HCT116 (cell line): ENCODE results near the gene OR10AD1. TPM values are rescaled to one million over a fixed set of nuclear protein-coding genes. Genes with fewer than 3 reads are reported as not detected.
A peak's percentile ranks its signal among the peaks of the same experiment; 100 is the strongest.

Source experiments
- ATAC-seq: fragments of 200-7000 bp; cut with Tn5 transposase; 2 replicates; pipeline ENCODE4 v1.9.1; 2020; ENCODE audit warnings: mild to moderate bottlenecking, moderate library complexity
- BruUV-seq: library from RNA; stranded (reverse); fragments of 400-500 nt; replicated peaks from 2 replicates; lab custom pipeline; 2021; lab: Mats Ljungman, UMichigan
- CTCF ChIA-PET: fragments of 300-600 bp; sonication (Branson Sonifier 250); formaldehyde crosslinking; loops from one replicate; lab custom pipeline; 2021; ENCODE audit warnings: antibody characterized with exemption; lab: Charles Lee
- POLR2A ChIA-PET: fragments of 300-600, 350-600 bp; sonication (Branson Sonifier 250); formaldehyde crosslinking; loops from one replicate; lab custom pipeline; 2021; ENCODE audit warnings: antibody characterized with exemption; lab: Charles Lee
- RAD21 ChIA-PET, 2 experiments: fragments of 300-600 bp; sonication (Branson Sonifier 250); formaldehyde crosslinking; loops; one replicate each; lab custom pipeline; 2023; ENCODE audit warnings: low total read pairs in 2 of 2; ENCODE audit not compliant: uncharacterized antibody in 2 of 2, unreplicated experiment in 2 of 2, low non-redundant PET in 1 of 2; lab: Charles Lee
- DNase-seq: peaks from one replicate; pipeline ENCODE4 v3.0.0-alpha.2; 2010; ENCODE audit warnings: low read depth, low spot score
- H2AFZ ChIP-seq: fragments of 200-600 bp; shearing (Covaris generic), sonication (generic); 2 replicates; pipeline ENCODE4 v1.6.1; 2017; ENCODE audit warnings: low read depth, mixed run types, mixed read lengths, antibody characterized with exemption, low read length; ENCODE audit not compliant: poor library complexity, severe bottlenecking
- H3K27ac ChIP-seq: 2 replicates; pipeline ENCODE4 v1.5.1; 2012; ENCODE audit warnings: low read depth, low read length
- H3K27me3 ChIP-seq: fragments of 200-600 bp; sonication (generic); 2 replicates; pipeline ENCODE4 v1.6.1; 2016; ENCODE audit warnings: mixed run types, low read length, mixed read lengths; ENCODE audit not compliant: insufficient read depth
- H3K36me3 ChIP-seq, 2 experiments: fragments of 200-500 bp in 1 of 2; fragments of 200-600 bp in 1 of 2; sonication (Bioruptor generic) in 1 of 2; sonication (generic) in 1 of 2; 2 replicates each; pipeline versions ENCODE4 v1.5.1 to v1.6.1; 2014 to 2016; ENCODE audit warnings: low read length in 2 of 2, inconsistent platforms in 1 of 2, mixed read lengths in 1 of 2, mixed run types in 1 of 2; ENCODE audit not compliant: insufficient read depth in 2 of 2, control insufficient read depth in 1 of 2
- H3K4me1 ChIP-seq, 2 experiments: fragments of 200-600 bp in 1 of 2; sonication (generic) in 1 of 2; 2 replicates each; pipeline versions ENCODE4 v1.5.1 to v1.6.1; 2012 to 2017; ENCODE audit warnings: low read length in 2 of 2, inconsistent platforms in 1 of 2, mild to moderate bottlenecking in 1 of 2, mixed read lengths in 1 of 2, mixed run types in 1 of 2, moderate library complexity in 1 of 2; ENCODE audit not compliant: insufficient read depth in 2 of 2, control insufficient read depth in 1 of 2
- H3K4me2 ChIP-seq: fragments of 200-600 bp; sonication (generic); 2 replicates; pipeline ENCODE4 v1.6.1; 2017; ENCODE audit warnings: mixed run types, low read length, mixed read lengths
- H3K4me3 ChIP-seq, 2 experiments: fragments of 200-600 bp in 1 of 2; sonication (generic) in 1 of 2; replicated peaks in 1 of 2; 2 replicates each; pipeline ENCODE4 v1.5.1; 2011 to 2016; ENCODE audit warnings: low read length in 2 of 2, control low read depth in 1 of 2, low read depth in 1 of 2, mild to moderate bottlenecking in 1 of 2, mixed read lengths in 1 of 2, mixed run types in 1 of 2
- H3K79me2 ChIP-seq: fragments of 200-600 bp; sonication (generic); 2 replicates; pipeline ENCODE4 v1.6.1; 2017; ENCODE audit warnings: mild to moderate bottlenecking, mixed run types, low read length, moderate library complexity, mixed read lengths; ENCODE audit not compliant: insufficient read depth
- H3K9ac ChIP-seq: fragments of 200-600 bp; sonication (generic); 2 replicates; pipeline ENCODE4 v1.6.1; 2016; ENCODE audit warnings: low read length, mixed read lengths
- H3K9me2 ChIP-seq: fragments of 200-600 bp; sonication (generic), shearing (Covaris generic); 2 replicates; pipeline ENCODE4 v1.6.1; 2017; ENCODE audit warnings: mixed run types, mild to moderate bottlenecking, moderate library complexity; ENCODE audit not compliant: insufficient read depth
- H3K9me3 ChIP-seq, 2 experiments: fragments of 200-500 bp in 1 of 2; fragments of 200-600 bp in 1 of 2; sonication (Bioruptor generic) in 1 of 2; sonication (generic) in 1 of 2; 2 replicates each; pipeline ENCODE4 v1.6.1; 2014 to 2017; ENCODE audit warnings: low read length in 2 of 2, mixed read lengths in 2 of 2, inconsistent platforms in 1 of 2, low read depth in 1 of 2, mild to moderate bottlenecking in 1 of 2, mixed run types in 1 of 2, moderate library complexity in 1 of 2; ENCODE audit not compliant: control insufficient read depth in 1 of 2, insufficient read depth in 1 of 2
- H4K20me1 ChIP-seq: fragments of 200-600 bp; sonication (generic), shearing (Covaris generic); 2 replicates; pipeline ENCODE4 v1.6.1; 2017; ENCODE audit warnings: mixed run types, mild to moderate bottlenecking, moderate library complexity; ENCODE audit not compliant: insufficient read depth
- CBX3 ChIP-seq: IDR thresholded peaks from 2 replicates; pipeline ENCODE4 v1.6.1; 2012; ENCODE audit warnings: low read depth
- CEBPB ChIP-seq: IDR thresholded peaks from 2 replicates; pipeline ENCODE4 v1.6.1; 2012; ENCODE audit warnings: low read depth
- EGR1 ChIP-seq: IDR thresholded peaks from 2 replicates; pipeline ENCODE4 v1.6.1; 2012; ENCODE audit warnings: low read depth
- JUND ChIP-seq: IDR thresholded peaks from 2 replicates; pipeline ENCODE4 v1.6.1; 2012
- POLR2A ChIP-seq: IDR thresholded peaks from 2 replicates; pipeline ENCODE4 v1.7.0; 2011; ENCODE audit warnings: borderline replicate concordance; ENCODE audit not compliant: insufficient read depth, insufficient read length; ENCODE audit errors: extremely low read depth
- POLR2AphosphoS5 ChIP-seq: IDR thresholded peaks from 2 replicates; pipeline ENCODE4 v1.6.1; 2011; ENCODE audit warnings: mild to moderate bottlenecking, low read depth, low read length, moderate library complexity
- SP1 ChIP-seq: IDR thresholded peaks from 2 replicates; pipeline ENCODE4 v1.6.1; 2012; ENCODE audit warnings: low read depth
- YY1 ChIP-seq: IDR thresholded peaks from 2 replicates; pipeline ENCODE4 v1.6.1; 2011; ENCODE audit warnings: low read length, low read depth, moderate library complexity, mild to moderate bottlenecking; ENCODE audit not compliant: insufficient replicate concordance; ENCODE audit errors: extremely low read depth
- ZFX ChIP-seq: fragments of 450-650 bp; IDR thresholded peaks from 2 replicates; pipeline ENCODE4 v1.6.1; 2017
- intact Hi-C: fragments of 100-400 bp; cut with micrococcal nuclease; formaldehyde crosslinking; loops from 2 replicates; pipeline ENCODE4 v1.10.0; 2022
- total RNA-seq: library from RNA; stranded (reverse); gene quantifications from one replicate; pipeline ENCODE4 v1.2.1, GENCODE V29; 2021; ENCODE audit not compliant: unreplicated experiment

Gene OR10AD1
- total RNA-seq, 1 experiment from 2014 or later = not detected

GRCh38 chr12:48198672-48198971 is 4.5 kb downstream of the OR10AD1 start:
- RAD21 ChIA-PET = no interaction called here
- H3K36me3 ChIP-seq = no peaks in the 10 kb centered on the region
- 0 out of 2 replicates have a peak, but pooled peaks have one; percentile 17 for TF ChIP-seq ZFX
- TF ChIP-seq YY1 = no peak
- no peaks in the 10 kb centered on the region for H3K79me2 ChIP-seq
- peaks cover 10 to 20% of the 10 kb centered on the region in 2 experiments; a peak in 3 of 4 replicates for H3K4me1 ChIP-seq
- POLR2A ChIA-PET = interaction anchor here (0.7 to 0.9 kb wide), 2 partner anchors 12 to 294 kb away, joined by 3 to 5 read pairs; partner anchors contain the start of gene VDR
- ATAC-seq = no peak
- H3K9ac ChIP-seq = peak overlapping the region; percentile 65
- no peak for DNase-seq
- H3K9me2 ChIP-seq = no peaks in the 10 kb centered on the region
- H3K9me3 ChIP-seq = no peaks in the 10 kb centered on the region
- no peaks in the 10 kb centered on the region for H4K20me1 ChIP-seq
- H3K27me3 ChIP-seq = no peaks in the 10 kb centered on the region
- TSS peak; percentile 79 for BruUV-seq
- peak overlapping the region; percentile 54 to 69 for H3K4me3 ChIP-seq
- peak overlapping the region; percentile 62; the same call in 1 of the 2 replicates for H3K27ac ChIP-seq
- H3K4me2 ChIP-seq = peak overlapping the region; percentile 96
- intact Hi-C loops = loop anchor here (5.0 to 10.0 kb wide), 2 partner anchors 154 to 256 kb away; partner anchors contain the start of gene ZNF641
- H2AFZ ChIP-seq = peak overlapping the region; percentile 99
- CTCF ChIA-PET = interaction anchor here (1.7 to 2.4 kb wide), 2 partner anchors 12 to 16 kb away, joined by 7 to 13 read pairs; partner anchors contain the start of gene CCDC184

- H3K9me3 ChIP-seq = no peaks in the 10 kb centered on the region
- ChIA-PET POLR2A (interaction anchor here (0.7 to 1.2 kb wide), 3 partner anchors 12 to 293 kb away, joined by 3 to 5 read pairs (median 5); partner anchors contain the start of gene VDR), RAD21 (no interaction called here)
- H3K36me3 ChIP-seq = no peaks in the 10 kb centered on the region
- H3K4me2 ChIP-seq = peak overlapping the region; percentile 96
- no peaks in the 10 kb centered on the region for H3K27me3 ChIP-seq
- H3K27ac ChIP-seq = peak overlapping the region; percentile 62
- H3K4me1 ChIP-seq = peaks cover 10 to 20% of the 10 kb centered on the region in 2 experiments; a peak in 3 of 4 replicates
- TF ChIP-seq SP1 = peak; percentile 48; the same call in 1 of the 2 replicates
- peak; percentile 16 for TF ChIP-seq POLR2A
- peak; percentile 83 for TF ChIP-seq POLR2AphosphoS5
- no peak for TF ChIP-seq JUND
- peak; percentile 67 for TF ChIP-seq YY1
- TF ChIP-seq CEBPB = no peak
- TF ChIP-seq EGR1 = no peak
- 0 out of 2 replicates have a peak, but pooled peaks have one; percentile 34 for TF ChIP-seq CBX3
- TF ChIP-seq, all 23 proteins: peak for 5
- no peaks in the 10 kb centered on the region for H3K9me2 ChIP-seq
- peak; percentile 94 for ATAC-seq
- intact Hi-C loops = loop anchor here (5.0 to 10.0 kb wide), 2 partner anchors 154 to 257 kb away; partner anchors contain the start of gene ZNF641
- BruUV-seq = no TSS peak
- CTCF ChIA-PET = interaction anchor here (0.8 to 2.4 kb wide), 10 partner anchors 12 to 598 kb away, joined by 3 to 13 read pairs (median 4); partner anchors contain the start of genes ASB8, CCDC184 and VDR
- H3K79me2 ChIP-seq = no peaks in the 10 kb centered on the region
- peak overlapping the region; percentile 99 for H2AFZ ChIP-seq
- H4K20me1 ChIP-seq = no peaks in the 10 kb centered on the region
- H3K9ac ChIP-seq = peak overlapping the region; percentile 65
- peak; percentile 87 for DNase-seq
- peak overlapping the region; percentile 54 to 69 for H3K4me3 ChIP-seq
These were observed 5.0 kb downstream of the OR10AD1 start for GRCh38 chr12:48197971-48198671.
